GM12864 (cell line): ENCODE measurements around the gene NELFE.

ENCODE experiments used
- DNase-seq: peaks from one replicate; pipeline ENCODE4 v3.0.0-alpha.2; 2011; ENCODE audit warnings: low read depth
- H3K4me3 ChIP-seq: 2 replicates; pipeline ENCODE4 v1.5.1; 2011; ENCODE audit warnings: mild to moderate bottlenecking, low read depth, low read length, control low read depth
- CTCF ChIP-seq: IDR thresholded peaks from 2 replicates; pipeline ENCODE4 v1.5.1; 2011; ENCODE audit warnings: low read depth, mild to moderate bottlenecking, moderate library complexity, low read length, control low read depth, inconsistent platforms; ENCODE audit errors: missing control alignments

Gene NELFE

DNA sequence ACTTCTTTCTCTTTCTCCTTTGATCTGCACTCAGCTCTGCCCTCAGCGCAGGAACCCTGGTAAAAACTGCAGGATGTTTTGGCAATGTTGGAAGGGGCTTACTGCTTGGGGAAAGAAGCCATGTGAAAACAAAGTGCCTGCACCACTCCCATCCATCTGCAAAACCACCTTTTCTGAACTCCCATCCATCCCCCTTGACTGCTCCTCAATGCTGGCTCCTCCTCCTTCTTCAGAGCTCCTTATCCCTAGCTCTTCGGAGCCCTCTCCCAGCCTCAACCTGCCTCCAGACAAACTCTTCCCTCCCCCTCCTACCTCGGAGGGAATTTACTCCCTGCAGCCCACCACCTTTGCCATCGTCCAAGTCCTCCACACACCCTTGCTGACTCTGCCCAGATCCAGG is 52.6 kb downstream of the NELFE start:
- no peak overlapping the region for H3K4me3 ChIP-seq
- DNase-seq = no peak
- no peak for TF ChIP-seq CTCF

- TF ChIP-seq CTCF = no peak
- no peak overlapping the region for H3K4me3 ChIP-seq
- DNase-seq = no peak
These were observed 53.7 kb downstream of the NELFE start for GRCh38 chr6:31905041-31905440.

DNA sequence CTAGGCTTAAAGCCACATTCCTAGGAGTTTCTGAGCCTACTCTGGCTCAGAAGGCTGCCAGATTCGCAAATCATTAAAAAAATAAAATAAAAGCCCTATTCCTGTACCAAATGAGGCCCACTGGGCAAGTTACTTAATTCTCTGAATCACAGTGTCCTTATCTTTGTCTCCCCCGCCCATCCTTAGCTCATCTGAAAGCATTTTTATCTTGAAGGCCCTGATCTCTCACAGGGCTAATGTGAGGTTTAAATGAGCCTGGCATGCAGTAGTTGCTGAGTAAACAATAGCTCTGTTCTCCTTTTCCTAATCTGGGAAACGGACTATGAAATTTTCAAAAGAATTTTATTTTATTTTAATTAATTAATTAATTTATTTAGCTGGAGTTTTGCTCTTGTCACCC is 54.8 kb downstream of the NELFE start:
- no peak for DNase-seq
- no peak for TF ChIP-seq CTCF

More for the DNA sequence above, 54.8 kb downstream of the NELFE start:
- H3K4me3 ChIP-seq = no peak overlapping the region
